Stimulated activated CD8-positive, alpha-beta memory T cell treated with anti-CD3 and anti-CD28 coated beads, Interleukin-2, amount 100 ng/mL, for 1 hour (primary cell): ENCODE measurements around the gene ANKRD65.
"Not testable (repeated sequence)": the region's sequence is repeated elsewhere in the genome, so short reads cannot be mapped to it uniquely, and the experiment has no call there.

Experiments
- DNase-seq, 2 donors: peaks; one replicate each; pipeline ENCODE4 v3.0.0-alpha.2; 2020; ENCODE audit warnings: low read depth in 2 of 2

ANKRD65 gene

DNA sequence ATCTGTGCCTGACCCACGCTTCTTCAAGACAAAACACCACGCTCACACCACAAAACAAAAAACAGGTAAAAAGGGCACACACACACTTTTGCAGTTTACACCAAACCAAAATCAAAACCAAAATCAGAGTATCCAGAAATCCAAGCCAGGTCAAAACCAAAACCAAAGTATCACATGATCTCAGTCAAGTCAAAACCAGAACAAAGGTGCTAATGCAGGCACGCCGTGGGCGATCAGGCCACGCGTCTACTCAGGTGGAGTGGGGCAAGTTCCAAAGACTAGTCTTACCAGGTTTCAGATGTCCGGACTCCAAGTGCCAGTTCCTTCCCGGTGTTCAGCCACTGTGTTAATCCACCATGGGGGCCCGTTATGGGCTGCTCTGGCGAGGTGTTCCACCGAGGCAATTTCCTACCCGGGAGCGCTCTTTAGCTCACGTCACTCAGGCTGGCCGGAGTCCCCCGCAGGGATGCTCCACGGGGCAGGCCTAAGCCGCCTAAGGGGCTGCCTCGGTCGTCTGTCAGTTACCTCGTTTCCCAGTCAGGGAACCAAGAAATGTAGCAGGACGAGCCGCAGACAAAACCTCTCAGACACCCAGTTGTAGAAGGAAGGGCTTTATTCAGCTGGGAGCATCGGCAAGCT, 3.1 kb downstream of the ANKRD65 start:
- not testable (repeated sequence) for DNase-seq

DNA sequence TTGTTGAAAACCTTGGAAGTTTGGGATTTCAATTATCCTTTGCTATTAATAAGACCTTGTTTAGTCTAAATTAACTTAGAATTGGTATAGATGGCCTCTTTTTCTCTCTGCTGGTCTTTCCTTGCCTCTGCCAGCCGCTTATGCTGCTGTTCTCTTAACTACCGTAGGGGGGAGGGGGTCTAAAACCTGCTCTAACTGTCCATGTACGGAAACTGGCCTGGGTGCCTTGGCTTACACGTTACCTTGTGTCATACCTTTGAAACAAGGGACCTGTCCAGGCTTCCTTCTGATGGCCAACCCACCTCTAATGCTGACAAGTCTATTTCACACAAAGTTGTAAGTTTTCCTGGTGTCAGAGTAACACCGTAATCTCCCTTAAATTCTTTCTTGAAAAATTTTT, 3.7 kb downstream of the ANKRD65 start:
- not testable (repeated sequence) for DNase-seq

GRCh38 chr1:1415751-1416150, 5.3 kb downstream of the ANKRD65 start:
- DNase-seq = no peak

DNA sequence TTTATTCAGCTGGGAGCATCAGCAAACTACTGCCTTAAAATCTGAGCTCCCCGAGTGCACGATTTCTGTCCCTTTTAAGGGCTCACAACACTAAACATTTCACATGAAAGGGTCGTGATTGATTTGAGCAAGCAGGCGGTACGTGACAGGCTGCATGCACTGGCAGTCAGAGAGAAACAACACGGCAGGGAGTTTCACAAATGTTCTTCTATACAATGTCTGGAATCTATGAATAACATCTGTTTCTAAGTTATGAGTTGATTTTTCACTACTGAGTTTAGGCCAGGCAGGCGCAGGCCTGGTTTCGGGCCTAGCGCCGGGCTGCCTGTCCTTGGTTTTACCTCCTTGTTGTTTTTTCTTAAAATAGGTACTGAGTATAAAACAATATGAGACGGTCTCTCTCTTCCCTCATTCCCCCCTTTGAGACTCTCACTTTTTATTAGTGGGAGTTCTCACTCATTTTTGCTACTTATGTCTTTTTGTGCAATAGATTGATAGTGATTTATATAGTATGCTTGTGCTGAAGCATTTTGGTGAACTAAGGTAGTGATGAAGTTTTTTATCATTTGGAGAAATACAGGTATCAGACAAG, 8.7 kb downstream of the ANKRD65 start:
- DNase-seq = not testable (repeated sequence)

DNA sequence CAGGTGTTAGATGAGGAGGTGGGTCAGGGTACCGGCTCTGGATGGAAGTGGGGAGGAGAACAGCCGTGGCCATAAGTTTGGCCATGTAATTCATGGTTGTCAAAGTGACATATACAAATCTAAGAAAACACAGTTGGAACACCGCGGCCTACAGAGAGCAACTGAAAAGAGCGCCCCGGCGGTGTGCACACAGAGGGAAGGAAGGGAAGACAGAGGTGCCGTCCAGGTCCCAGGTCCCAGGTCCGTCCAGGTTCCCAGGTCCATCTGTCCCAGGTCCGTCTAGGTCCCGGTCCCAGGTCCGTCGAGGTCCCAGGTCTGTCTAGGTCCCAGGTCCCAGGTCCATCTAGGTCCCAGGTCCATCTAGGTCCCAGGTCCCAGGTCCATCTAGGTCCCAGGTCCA, 9.4 kb downstream of the ANKRD65 start:
- DNase-seq = no peak

- DNase-seq = not testable (repeated sequence)
Measured at GRCh38 chr1:1410238-1410637, 10.8 kb downstream of the ANKRD65 start.

GRCh38 chr1:1407636-1408318, 13.3 kb downstream of the ANKRD65 start:
- no peak for DNase-seq

- peak; percentile 90 to 91 for DNase-seq
Measured at GRCh38 chr1:1406821-1407635, 14.0 kb downstream of the ANKRD65 start, which contains the start of gene MRPL20. Gene MRPL20, minus strand, starts transcription at chr1:1407293. Its CDS starts 76 bp downstream, at chr1:1407217.

DNA sequence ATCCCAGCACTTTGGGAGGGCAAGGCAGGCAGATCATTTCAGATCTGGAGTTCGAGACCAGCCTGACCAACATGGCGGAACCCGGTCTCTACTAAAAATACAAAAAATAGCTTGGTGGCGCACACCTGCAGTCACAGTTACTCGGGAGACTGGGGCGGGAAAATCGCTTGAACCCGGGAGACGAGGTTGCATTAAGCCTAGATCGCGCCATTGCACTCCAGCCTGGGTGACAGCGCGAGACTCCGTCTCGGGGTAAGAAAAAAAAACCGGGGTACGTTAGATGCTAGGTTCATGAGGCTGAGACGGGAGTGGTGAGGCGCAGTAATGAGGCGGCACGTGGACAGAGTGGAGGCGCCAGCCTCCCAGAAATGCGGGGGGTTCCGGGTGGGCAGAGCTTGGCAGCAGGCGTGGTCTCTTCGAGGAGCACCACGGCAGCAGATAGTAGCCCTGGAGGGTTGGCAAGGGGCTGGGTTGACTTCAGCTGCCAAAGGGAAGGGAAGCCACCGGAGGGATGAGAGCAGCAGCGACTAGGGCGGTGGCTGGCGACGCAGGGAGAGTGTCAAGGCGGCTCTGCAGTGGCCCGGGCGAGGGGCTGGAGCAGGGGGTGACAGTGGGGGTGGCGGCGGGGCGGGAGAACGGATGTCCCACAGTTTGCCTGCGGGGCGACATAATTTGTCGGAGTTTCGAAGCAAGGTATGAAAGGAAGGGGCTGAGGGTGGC, 14.8 kb downstream of the ANKRD65 start:
- no peak for DNase-seq

- no peak for DNase-seq
Measured at GRCh38 chr1:1403653-1404052, 17.4 kb downstream of the ANKRD65 start.

DNA sequence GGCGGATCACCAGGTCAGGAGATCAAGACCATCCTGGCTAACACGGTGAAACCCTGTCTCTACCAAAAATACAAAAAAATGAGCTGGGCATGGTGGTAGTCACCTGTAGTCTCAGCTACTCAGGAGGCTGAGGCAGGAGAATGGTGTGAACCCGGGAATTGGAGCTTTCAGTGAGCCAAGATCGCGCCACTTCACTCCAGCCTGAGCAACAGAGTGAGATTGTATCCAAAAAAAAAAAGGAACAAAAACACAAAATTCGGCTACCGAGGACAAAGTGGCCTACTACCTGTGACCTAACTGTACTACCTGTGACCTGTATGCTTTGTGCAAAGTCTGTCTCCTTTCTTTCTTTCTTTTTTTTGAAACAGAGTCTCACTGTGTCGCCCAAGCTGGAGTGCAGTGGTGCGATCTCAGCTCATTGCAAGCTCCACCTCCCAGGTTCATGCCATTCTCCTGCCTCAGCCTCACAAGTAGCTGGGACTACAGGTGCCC, 18.1 kb downstream of the ANKRD65 start:
- DNase-seq = not testable (repeated sequence)

DNA sequence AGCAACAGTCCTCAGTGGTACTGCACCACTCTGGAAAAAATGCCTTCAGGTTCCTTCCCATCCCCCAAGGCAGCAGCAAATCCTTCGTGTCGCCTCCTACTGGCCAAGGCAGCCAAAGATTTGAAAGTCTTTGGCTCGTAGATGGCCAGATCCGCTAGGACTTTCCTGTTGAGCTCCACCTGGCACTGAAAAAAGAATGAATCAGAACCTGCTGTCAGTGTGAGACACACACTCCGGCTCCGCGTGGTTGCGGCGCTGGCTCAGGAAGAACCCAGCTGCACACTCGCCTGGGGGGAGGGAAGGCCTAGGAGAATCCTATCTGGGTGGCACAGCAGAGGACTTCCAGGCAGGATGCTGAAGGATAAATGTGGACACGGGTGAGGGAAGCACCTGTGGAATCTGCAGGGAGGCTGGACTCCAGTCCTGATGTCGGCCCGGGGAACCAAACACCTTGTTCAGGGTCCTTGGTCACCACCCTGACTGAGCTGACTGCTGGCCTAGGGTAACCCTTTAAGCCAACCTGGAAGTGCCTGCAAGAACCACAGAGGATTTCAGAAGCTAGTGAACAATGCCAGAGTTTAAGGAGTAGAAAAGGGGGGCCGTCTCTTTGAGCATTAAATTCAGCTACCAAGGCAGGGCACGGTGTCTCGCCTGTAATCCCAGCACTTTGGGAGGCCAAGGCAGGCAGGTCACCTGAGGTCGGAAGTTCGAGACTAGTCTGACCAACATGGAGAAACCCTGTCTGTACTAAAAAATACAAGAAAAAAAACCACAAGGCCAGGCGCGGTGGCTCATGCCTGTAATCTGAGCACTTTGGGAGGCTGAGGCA, 18.8 kb downstream of the ANKRD65 start:
- DNase-seq = no peak

GRCh38 chr1:1401457-1402010, 19.5 kb downstream of the ANKRD65 start:
- DNase-seq = no peak

GRCh38 chr1:1400576-1401456, 20.3 kb downstream of the ANKRD65 start:
- DNase-seq = no peak

GRCh38 chr1:1399872-1400575, 21.1 kb downstream of the ANKRD65 start:
- no peak for DNase-seq

- peak; percentile 98 for DNase-seq
Measured at GRCh38 chr1:1399187-1399871, 21.7 kb downstream of the ANKRD65 start, which contains the start of gene CCNL2. Gene CCNL2, minus strand, starts transcription at chr1:1399335. Its CDS starts 29 bp downstream, at chr1:1399306.

- no peak for DNase-seq
Measured at GRCh38 chr1:1398677-1399186, 22.3 kb downstream of the ANKRD65 start.
